GM12878 (cell line): ENCODE measurements around the gene SFSWAP. TPM values are rescaled to one million over a fixed set of nuclear protein-coding genes. Genes with fewer than 3 reads are reported as not detected.

Experiments
- ATF2 ChIP-seq: IDR thresholded peaks from 2 replicates; pipeline ENCODE4 v1.6.1; 2012; ENCODE audit warnings: low read length, inconsistent platforms
- CHD2 ChIP-seq: IDR thresholded peaks from 2 replicates; pipeline ENCODE4 v1.6.1; 2011; ENCODE audit warnings: low read depth, low read length, improper control_type of control experiment, borderline replicate concordance
- E2F8 ChIP-seq: fragments of 450-650 bp; IDR thresholded peaks from 2 replicates; pipeline ENCODE4 v1.6.1; 2018; ENCODE audit warnings: mild to moderate bottlenecking, low read depth, moderate library complexity; ENCODE audit not compliant: partially characterized antibody
- HDAC6 ChIP-seq: fragments of 200-600 bp; sonication (generic); IDR thresholded peaks from one replicate; pipeline ENCODE4 v1.8.0; 2017; ENCODE audit warnings: antibody characterized with exemption; ENCODE audit not compliant: unreplicated experiment
- IKZF1 ChIP-seq: fragments of 450-650 bp; conservative IDR thresholded peaks from 2 replicates; pipeline ENCODE4 v1.6.1; 2017; ENCODE audit warnings: antibody characterized with exemption, mild to moderate bottlenecking
- MEF2B ChIP-seq: fragments of 450-650 bp; IDR thresholded peaks from 2 replicates; pipeline ENCODE4 v1.6.1; 2018; ENCODE audit warnings: mild to moderate bottlenecking, moderate library complexity; ENCODE audit not compliant: partially characterized antibody, poor library complexity, severe bottlenecking
- NFXL1 ChIP-seq: fragments of 450-650 bp; IDR thresholded peaks from 2 replicates; pipeline ENCODE4 v1.6.1; 2017; ENCODE audit warnings: antibody characterized with exemption, mild to moderate bottlenecking, borderline replicate concordance
- PRDM15 ChIP-seq: fragments of 450-650 bp; formaldehyde crosslinking; IDR thresholded peaks from 2 replicates; pipeline ENCODE4 v1.4.0; 2020; ENCODE audit warnings: mild to moderate bottlenecking, moderate library complexity
- SUZ12 ChIP-seq: fragments of 200-600 bp; sonication (generic); IDR thresholded peaks from one replicate; pipeline ENCODE4 v1.6.1; 2018; ENCODE audit warnings: antibody characterized with exemption, mild to moderate bottlenecking; ENCODE audit not compliant: unreplicated experiment
- ZBTB40 ChIP-seq: fragments of 450-650 bp; IDR thresholded peaks from 2 replicates; pipeline ENCODE4 v1.6.1; 2016; ENCODE audit warnings: mild to moderate bottlenecking, moderate library complexity, borderline replicate concordance
- ZNF592 ChIP-seq: fragments of 450-650 bp; IDR thresholded peaks from 2 replicates; pipeline ENCODE4 v1.6.1; 2017; ENCODE audit warnings: mild to moderate bottlenecking, moderate library complexity
- polyA plus RNA-seq, 11 experiments: library from polyadenylated mRNA; depleted of rRNA in 4 of 11; unstranded in 6 of 11; stranded (reverse) in 5 of 11; fragments of >200 nt; fragmentation: Nextera tagmentation in 4 of 11; fragmentation: Illumina TruSeq in 1 of 11; extraction: Ambion mirVana in 4 of 11; extraction: Trizol in 1 of 11; gene quantifications; 1 replicate in 1 of 11; 2 replicates in 10 of 11; pipeline versions ENCODE4 v1.2.1 to v1.2.3, GENCODE V29; 2011 to 2016; ENCODE audit warnings: inconsistent platforms in 2 of 11, missing spikeins in 2 of 11, low read depth in 1 of 11
- total RNA-seq, 4 experiments: library from RNA; depleted of rRNA in 3 of 4; stranded (reverse); fragments of >200 nt in 3 of 4; fragmentation: Illumina TruSeq in 1 of 4; extraction: Trizol in 1 of 4; gene quantifications; 2 replicates each; pipeline versions ENCODE4 v1.2.1 to v1.2.3, GENCODE V29; 2013 to 2021

Gene SFSWAP
- total and polyA plus RNA-seq, 10 of the 15 experiments (the other 5 are each of a cell fraction or from before 2014, with no cell fraction given) = 1.8 to 48.6 (median 25.0) TPM

- TF ChIP-seq ZBTB40 = peak; percentile 35; the same call in 1 of the 2 replicates
- TF ChIP-seq ZNF592 = no peak
- no peak for TF ChIP-seq SUZ12
- TF ChIP-seq MEF2B = no peak
- TF ChIP-seq PRDM15 = no peak
- no peak for TF ChIP-seq CHD2
- no peak for TF ChIP-seq NFXL1
- no peak for TF ChIP-seq HDAC6
- TF ChIP-seq ATF2 = no peak
- 0 out of 2 replicates have a peak, but pooled peaks have one; percentile 26 for TF ChIP-seq IKZF1
- TF ChIP-seq E2F8 = no peak
Observed at GRCh38 chr12:131808744-131809371, 98.0 kb downstream of the SFSWAP start (continued).
